Endothelial cell of umbilical vein (primary cell): ENCODE data around the gene SHISA8. TPM values are rescaled to one million over a fixed set of nuclear protein-coding genes. Genes with fewer than 3 reads are reported as not detected.

ENCODE experiments used
- BruUV-seq: library from RNA; stranded (reverse); fragments of 400-500 nt; replicated peaks from 2 replicates; lab custom pipeline; 2021; lab: Mats Ljungman, UMichigan
- CTCF ChIA-PET: fragments of 300-600, 350-600 bp; sonication (Branson Sonifier 250); formaldehyde crosslinking; loops from one replicate; lab custom pipeline; 2021; ENCODE audit warnings: antibody characterized with exemption, inconsistent platforms; lab: Charles Lee
- POLR2A ChIA-PET: fragments of 300-600, 350-600 bp; sonication (Branson Sonifier 250); formaldehyde crosslinking; loops from one replicate; lab custom pipeline; 2021; ENCODE audit warnings: antibody characterized with exemption, inconsistent platforms; lab: Charles Lee
- DNase-seq: peaks from one replicate; pipeline ENCODE4 v3.0.0-alpha.2; 2011; ENCODE audit warnings: low read depth, low spot score
- FAIRE-seq: peaks from 2 replicates; lab custom pipeline; 2011; peaks lifted over from hg19 to GRCh38; lab: Jason Lieb, UNC
- H2AFZ ChIP-seq: 2 replicates; pipeline ENCODE4 v1.6.0; 2012; ENCODE audit warnings: low read depth, low read length, control low read depth, inconsistent platforms
- H3K27ac ChIP-seq: 2 replicates; pipeline ENCODE4 v1.5.1; 2011; ENCODE audit warnings: low read depth, mild to moderate bottlenecking, control low read depth, low read length, moderate library complexity; ENCODE audit not compliant: insufficient read depth
- H3K27me3 ChIP-seq, 2 experiments: 2 replicates each; pipeline versions ENCODE4 v1.6.0 to v1.6.1; 2011; ENCODE audit warnings: low read length in 2 of 2, mixed read lengths in 1 of 2; ENCODE audit not compliant: control insufficient read depth in 2 of 2, insufficient read depth in 2 of 2
- H3K36me3 ChIP-seq, 2 experiments: 2 replicates in 1 of 2; 3 replicates in 1 of 2; pipeline ENCODE4 v1.5.1; 2011; ENCODE audit warnings: low read length in 2 of 2, mild to moderate bottlenecking in 1 of 2, moderate library complexity in 1 of 2; ENCODE audit not compliant: control insufficient read depth in 2 of 2, insufficient read depth in 2 of 2; ENCODE audit errors: extremely low read depth in 1 of 2
- H3K4me1 ChIP-seq: 3 replicates; pipeline ENCODE4 v1.5.1; 2011; ENCODE audit warnings: mild to moderate bottlenecking, low read length; ENCODE audit not compliant: control insufficient read depth, insufficient read depth; ENCODE audit errors: extremely low read depth
- H3K4me2 ChIP-seq: 2 replicates; pipeline ENCODE4 v1.6.1; 2011; ENCODE audit warnings: low read length, control low read depth, mixed read lengths; ENCODE audit not compliant: insufficient read depth
- H3K4me3 ChIP-seq, 3 experiments: fragments of 200-600 bp in 1 of 3; sonication (generic), shearing (Covaris generic) in 1 of 3; replicated peaks in 1 of 3; 2 replicates each; pipeline ENCODE4 v1.5.1; 2011 to 2016; ENCODE audit warnings: control low read depth in 3 of 3, low read length in 3 of 3, mild to moderate bottlenecking in 2 of 3, inconsistent platforms in 1 of 3, low read depth in 1 of 3, moderate library complexity in 1 of 3; ENCODE audit not compliant: insufficient read depth in 1 of 3
- H3K79me2 ChIP-seq: 2 replicates; pipeline ENCODE4 v1.6.0; 2012; ENCODE audit warnings: low read length, inconsistent platforms; ENCODE audit not compliant: control insufficient read depth, insufficient read depth
- H3K9ac ChIP-seq: replicated peaks from 2 replicates; pipeline ENCODE3; 2011; ENCODE audit warnings: low read length, control low read depth; ENCODE audit not compliant: insufficient read depth; ENCODE audit errors: extremely low read depth
- H3K9me1 ChIP-seq: replicated peaks from 3 replicates; pipeline ENCODE4 v1.6.0; 2011; ENCODE audit warnings: mild to moderate bottlenecking, low read length; ENCODE audit not compliant: control insufficient read depth, insufficient read depth; ENCODE audit errors: extremely low read depth
- H3K9me3 ChIP-seq: replicated peaks from 2 replicates; pipeline ENCODE4 v1.5.1; 2012; ENCODE audit warnings: low read length, inconsistent platforms; ENCODE audit not compliant: control insufficient read depth, insufficient read depth
- H4K20me1 ChIP-seq: replicated peaks from 2 replicates; pipeline ENCODE3; 2011; ENCODE audit warnings: mild to moderate bottlenecking, low read length; ENCODE audit not compliant: control insufficient read depth, insufficient read depth; ENCODE audit errors: extremely low read depth
- CTCF ChIP-seq, 2 donors: IDR thresholded peaks; 1 replicate in 1 of 2; 2 replicates in 1 of 2; pipeline ENCODE4 v1.5.1; 2011; ENCODE audit warnings: low read length in 2 of 2, mild to moderate bottlenecking in 2 of 2, moderate library complexity in 2 of 2, control low read depth in 1 of 2, inconsistent platforms in 1 of 2, low read depth in 1 of 2; ENCODE audit not compliant: insufficient read depth in 1 of 2; ENCODE audit errors: extremely low read depth in 1 of 2
- EZH2 ChIP-seq: IDR thresholded peaks from 2 replicates; pipeline ENCODE4 v1.6.1; 2012; ENCODE audit warnings: borderline replicate concordance, low read depth, mild to moderate bottlenecking, moderate library complexity, low read length, inconsistent platforms; ENCODE audit not compliant: severe bottlenecking
- FOS ChIP-seq: IDR thresholded peaks from 2 replicates; pipeline ENCODE4 v1.6.1; 2011; ENCODE audit warnings: mild to moderate bottlenecking, low read length, moderate library complexity, borderline replicate concordance; ENCODE audit not compliant: insufficient read depth
- GATA2 ChIP-seq: IDR thresholded peaks from 2 replicates; pipeline ENCODE4 v1.7.0; 2011; ENCODE audit warnings: low read depth, mild to moderate bottlenecking, moderate library complexity, mixed read lengths, low read length; ENCODE audit not compliant: insufficient read length, insufficient read depth
- JUN ChIP-seq: IDR thresholded peaks from 2 replicates; pipeline ENCODE4 v1.6.1; 2011; ENCODE audit warnings: borderline replicate concordance, low read depth; ENCODE audit not compliant: insufficient read length, insufficient read depth
- MAX ChIP-seq: IDR thresholded peaks from 2 replicates; pipeline ENCODE4 v1.6.1; 2011; ENCODE audit not compliant: insufficient read depth, insufficient read length
- MYC ChIP-seq: IDR thresholded peaks from one replicate; pipeline ENCODE4 v1.6.1; 2011; ENCODE audit warnings: mild to moderate bottlenecking, low read depth, low read length
- POLR2A ChIP-seq: IDR thresholded peaks from 2 replicates; pipeline ENCODE4 v1.6.1; 2012; ENCODE audit warnings: low read depth, mild to moderate bottlenecking, control low read depth, low read length
- POLR2AphosphoS5 ChIP-seq: IDR thresholded peaks from 2 replicates; pipeline ENCODE4 v1.6.1; 2012; ENCODE audit warnings: low read depth, mild to moderate bottlenecking, control low read depth, low read length, moderate library complexity; ENCODE audit not compliant: insufficient read depth
- dilution Hi-C: fragments of 300-500 bp; cut with MboI; formaldehyde crosslinking; loops from one replicate; pipeline ENCODE4 v1.15.0; 2019; ENCODE audit warnings: low sequenced_read_pairs; ENCODE audit not compliant: extremely low pct_ligation_motif_present
- intact Hi-C: fragments of 100-400 bp; cut with micrococcal nuclease; formaldehyde crosslinking; loops from one replicate; pipeline ENCODE4 v1.10.0; 2022
- polyA plus RNA-seq, 4 experiments: library from polyadenylated mRNA; depleted of rRNA in 3 of 4; stranded (reverse) in 3 of 4; unstranded in 1 of 4; fragments of >200 nt; gene quantifications; 2 replicates each; pipeline versions ENCODE4 v1.2.1 to v1.2.3, GENCODE V29; 2011 to 2012; ENCODE audit warnings: missing spikeins in 1 of 4
- total RNA-seq: library from RNA; stranded (reverse); gene quantifications from 2 replicates; pipeline ENCODE4 v1.2.3, GENCODE V29; 2021

The SHISA8 gene
- total and polyA plus RNA-seq, 2 donors (not counting 3 experiments of a cell fraction or from before 2014, with no cell fraction given) = not detected

GRCh38 chr22:41899110-41899509 lies 15.8 kb downstream of the SHISA8 start:
- H3K79me2 ChIP-seq = no peaks in the 10 kb centered on the region
- no peaks in the 10 kb centered on the region for H3K4me1 ChIP-seq
- FAIRE-seq (no peak), DNase-seq (no peak)
- H3K27me3 ChIP-seq = no peaks in the 10 kb centered on the region
- H3K4me3 ChIP-seq = no peak overlapping the region
- H3K9me1 ChIP-seq = no peaks in the 10 kb centered on the region
- intact Hi-C loops (no loop called here), dilution Hi-C loops (no loop called here)
- no peaks in the 10 kb centered on the region for H4K20me1 ChIP-seq
- POLR2A ChIA-PET = no interaction called here
- H2AFZ ChIP-seq = no peak overlapping the region
- no peak overlapping the region for H3K9ac ChIP-seq
- TF ChIP-seq EZH2 (no peak), POLR2A (no peak), CTCF (IDR thresholded peaks at IDR 0.05; ENCODE audit: extremely low read depth in 1 of 2, insufficient read depth in 1 of 2, low read depth in 1 of 2, low read length in 2 of 2) (no peak), GATA2 (no peak), POLR2AphosphoS5 (no peak), MYC (no peak)
- H3K4me2 ChIP-seq = no peak overlapping the region
- CTCF ChIA-PET = no interaction called here
- no TSS peak for BruUV-seq
- H3K36me3 ChIP-seq = peaks cover 19 to 63% of the 10 kb centered on the region in 2 experiments
- H3K9me3 ChIP-seq = no peaks in the 10 kb centered on the region
- H3K27ac ChIP-seq = no peak overlapping the region

- no peaks in the 10 kb centered on the region for H3K9me1 ChIP-seq
- H3K27ac ChIP-seq = no peak overlapping the region
- ChIA-PET POLR2A (no interaction called here), CTCF (no interaction called here)
- H3K9ac ChIP-seq = no peak overlapping the region
- no peaks in the 10 kb centered on the region for H3K9me3 ChIP-seq
- no peak overlapping the region for H3K4me3 ChIP-seq
- BruUV-seq = no TSS peak
- TF ChIP-seq CTCF (IDR thresholded peaks at IDR 0.05; ENCODE audit: extremely low read depth in 1 of 2, insufficient read depth in 1 of 2, low read depth in 1 of 2, low read length in 2 of 2) = no peak
- no peak for TF ChIP-seq FOS
- no peak for TF ChIP-seq MAX
- TF ChIP-seq POLR2A = no peak
- no peak for TF ChIP-seq EZH2
- no peak for TF ChIP-seq GATA2
- no peak for TF ChIP-seq JUN
- no peak for TF ChIP-seq MYC
- no peak for TF ChIP-seq POLR2AphosphoS5
- H3K4me2 ChIP-seq = no peak overlapping the region
- peaks cover 18 to 61% of the 10 kb centered on the region in 2 experiments for H3K36me3 ChIP-seq
- intact Hi-C loops (no loop called here), dilution Hi-C loops (no loop called here)
- no peaks in the 10 kb centered on the region for H4K20me1 ChIP-seq
- DNase-seq = no peak
- no peaks in the 10 kb centered on the region for H3K4me1 ChIP-seq
- no peaks in the 10 kb centered on the region for H3K79me2 ChIP-seq
- no peak for FAIRE-seq
- H2AFZ ChIP-seq = no peak overlapping the region
- H3K27me3 ChIP-seq = no peaks in the 10 kb centered on the region
These were observed 16.2 kb downstream of the SHISA8 start for GRCh38 chr22:41898645-41899044.
